ENCODE data around the gene GRID2. TPM values are rescaled to one million over a fixed set of nuclear protein-coding genes. Genes with fewer than 3 reads are reported as not detected.

GRID2 gene
- total RNA-seq, 4 donors from 2014 or later = 0.33 TPM; not detected in 3

GRCh38 chr4:93495346-93495745, 1191.6 kb downstream of the GRID2 start:
- intact Hi-C loops (cut with DNase I) = no loop called here
- H3K27me3 ChIP-seq = no peaks in the 10 kb centered on the region
- H3K9me3 ChIP-seq = no peaks in the 10 kb centered on the region
- no peaks in the 10 kb centered on the region for H3K36me3 ChIP-seq
- no peak for DNase-seq
- TF ChIP-seq CTCF (IDR thresholded peaks at IDR 0.05) (no peak), POLR2A (IDR thresholded peaks at IDR 0.05) (no peak)
- WGBS, 2 donors = 72 to 76% methylated on average over 4 of the region's 4 CpGs
- H3K4me1 ChIP-seq = no peaks in the 10 kb centered on the region
- H3K27ac ChIP-seq = no peak overlapping the region
- H3K4me3 ChIP-seq (replicated peaks in 1 of 3) = no peak overlapping the region

GRCh38 chr4:93501244-93501643, 1197.5 kb downstream of the GRID2 start:
- H3K27me3 ChIP-seq = no peaks in the 10 kb centered on the region
- WGBS, 2 donors = 73 to 76% methylated on average over 3 of the region's 3 CpGs
- TF ChIP-seq CTCF (IDR thresholded peaks at IDR 0.05) = no peak
- TF ChIP-seq POLR2A (IDR thresholded peaks at IDR 0.05) = no peak
- no peaks in the 10 kb centered on the region for H3K9me3 ChIP-seq
- intact Hi-C loops (cut with DNase I) = no loop called here
- no peaks in the 10 kb centered on the region for H3K36me3 ChIP-seq
- no peak overlapping the region for H3K4me3 ChIP-seq (replicated peaks in 1 of 3)
- DNase-seq = no peak
- no peaks in the 10 kb centered on the region for H3K4me1 ChIP-seq
- no peak overlapping the region for H3K27ac ChIP-seq

GRCh38 chr4:93501946-93502345, 1198.2 kb downstream of the GRID2 start:
- H3K36me3 ChIP-seq = no peaks in the 10 kb centered on the region
- H3K4me3 ChIP-seq (replicated peaks in 1 of 3) = no peak overlapping the region
- intact Hi-C loops (cut with DNase I) = no loop called here

GRCh38 chr4:93502991-93503390, 1199.2 kb downstream of the GRID2 start:
- TF ChIP-seq POLR2A (IDR thresholded peaks at IDR 0.05) (no peak), CTCF (IDR thresholded peaks at IDR 0.05) (no peak)
- intact Hi-C loops (cut with DNase I) = no loop called here
- H3K4me1 ChIP-seq = no peaks in the 10 kb centered on the region
- DNase-seq = no peak
- H3K9me3 ChIP-seq = no peaks in the 10 kb centered on the region
- H3K27ac ChIP-seq = no peak overlapping the region
- no peak overlapping the region for H3K4me3 ChIP-seq (replicated peaks in 1 of 3)
- no peaks in the 10 kb centered on the region for H3K36me3 ChIP-seq
- WGBS, 2 donors = 83% methylated on average over 2 of the region's 2 CpGs
- H3K27me3 ChIP-seq = no peaks in the 10 kb centered on the region

More at GRCh38 chr4:93501946-93502345, 1198.2 kb downstream of the GRID2 start:
- no peak overlapping the region for H3K27ac ChIP-seq
- no peaks in the 10 kb centered on the region for H3K4me1 ChIP-seq
- no peaks in the 10 kb centered on the region for H3K9me3 ChIP-seq
- H3K27me3 ChIP-seq = no peaks in the 10 kb centered on the region
- no peak for DNase-seq
- 87 to 91% methylated on average over 3 of the region's 3 CpGs for WGBS, 2 donors
- TF ChIP-seq CTCF (IDR thresholded peaks at IDR 0.05) = no peak
- TF ChIP-seq POLR2A (IDR thresholded peaks at IDR 0.05) = no peak

GRCh38 chr4:93513851-93514250, 1210.1 kb downstream of the GRID2 start:
- no peak overlapping the region for H3K27ac ChIP-seq
- no peaks in the 10 kb centered on the region for H3K36me3 ChIP-seq
- H3K4me1 ChIP-seq = no peaks in the 10 kb centered on the region
- WGBS, 2 donors = 82 to 88% methylated on average over 2 of the region's 2 CpGs
- H3K9me3 ChIP-seq = no peaks in the 10 kb centered on the region
- no peaks in the 10 kb centered on the region for H3K27me3 ChIP-seq
- intact Hi-C loops (cut with DNase I) = no loop called here
- TF ChIP-seq CTCF (IDR thresholded peaks at IDR 0.05) = no peak
- TF ChIP-seq POLR2A (IDR thresholded peaks at IDR 0.05) = no peak
- DNase-seq = no peak
- no peak overlapping the region for H3K4me3 ChIP-seq (replicated peaks in 1 of 3)

Data from thyroid gland (tissue), 4 donors.